Measurements from ENCODE around the gene MBD3.

- TF ChIP-seq POLR2AphosphoS5 (IDR thresholded peaks at IDR 0.05; ENCODE audit: low read depth, low read length), result no peak
- no peak for TF ChIP-seq FOXP2 (optimal IDR thresholded peaks at IDR 0.05; ENCODE audit: borderline replicate concordance, extremely low read depth, extremely low read length, insufficient read depth)
- TF ChIP-seq REST (IDR thresholded peaks at IDR 0.05; ENCODE audit: insufficient read depth in 1 of 2, low read depth in 2 of 2, low read length in 2 of 2), result no peak
- TF ChIP-seq TAF1 (IDR thresholded peaks at IDR 0.05; ENCODE audit: borderline replicate concordance, insufficient read depth, low read length), result no peak
Observed at GRCh38 chr19:1553415-1553814, 39.2 kb downstream of the MBD3 start.

Measured in PFSK-1 (cell line).